HG02970 (cell line): Measurements from ENCODE around the gene PRLH.
"Not testable (repeated sequence)": the region's sequence is repeated elsewhere in the genome, so short reads cannot be mapped to it uniquely, and the experiment has no call there.

ENCODE experiments used
- ATAC-seq: cut with Tn5 transposase; IDR thresholded peaks from one replicate; pipeline ENCODE4 v1.9.1; 2021; ENCODE audit warnings: mild to moderate bottlenecking, moderate library complexity, moderate number of reproducible peaks; ENCODE audit not compliant: unreplicated experiment, low FRiP score

The PRLH gene

GRCh38 chr2:237577956-237578870 lies 11.8 kb downstream of the PRLH start:
- ATAC-seq: no peak

- no peak for ATAC-seq
Observed at GRCh38 chr2:237581326-237581725, 15.0 kb downstream of the PRLH start.

GRCh38 chr2:237581751-237582746 lies 15.7 kb downstream of the PRLH start:
- no peak for ATAC-seq

- ATAC-seq: no peak
Observed at GRCh38 chr2:237583385-237584295, 17.3 kb downstream of the PRLH start.

GRCh38 chr2:237585590-237586221 lies 19.3 kb downstream of the PRLH start:
- no peak for ATAC-seq

GRCh38 chr2:237588044-237588696 lies 21.8 kb downstream of the PRLH start:
- no peak for ATAC-seq

GRCh38 chr2:237590272-237591140 lies 24.1 kb downstream of the PRLH start, which contains the start of gene RAB17:
TSS of gene RAB17 (minus strand) at chr2:237590734. CDS start at chr2:237586154, 4,580 bp downstream.
- no peak for ATAC-seq

GRCh38 chr2:237591141-237591881 lies 24.9 kb downstream of the PRLH start:
- no peak for ATAC-seq

GRCh38 chr2:237592425-237592980 lies 26.1 kb downstream of the PRLH start:
- no peak for ATAC-seq

GRCh38 chr2:237593036-237593435 lies 26.7 kb downstream of the PRLH start:
- no peak for ATAC-seq

- ATAC-seq: no peak
Observed at GRCh38 chr2:237593596-237594320, 27.4 kb downstream of the PRLH start.

- ATAC-seq: no peak
Observed at GRCh38 chr2:237594514-237594871, 28.1 kb downstream of the PRLH start.

- ATAC-seq: not testable (repeated sequence)
Observed at GRCh38 chr2:237595829-237596519, 29.6 kb downstream of the PRLH start.

- no peak for ATAC-seq
Observed at GRCh38 chr2:237596520-237597195, 30.3 kb downstream of the PRLH start.
